Activated CD8-positive, alpha-beta memory T cell treated with anti-CD3 and anti-CD28 coated beads for 48 hours (primary cell): ENCODE data around the gene PREX1.
"Not testable (repeated sequence)": the region's sequence is repeated elsewhere in the genome, so short reads cannot be mapped to it uniquely, and the experiment has no call there.

Source experiments
- DNase-seq, 3 experiments: peaks; one replicate each; pipeline ENCODE4 v3.0.0-alpha.2; 2020; ENCODE audit warnings: low read depth in 2 of 3, low spot score in 2 of 3

PREX1 gene

DNA sequence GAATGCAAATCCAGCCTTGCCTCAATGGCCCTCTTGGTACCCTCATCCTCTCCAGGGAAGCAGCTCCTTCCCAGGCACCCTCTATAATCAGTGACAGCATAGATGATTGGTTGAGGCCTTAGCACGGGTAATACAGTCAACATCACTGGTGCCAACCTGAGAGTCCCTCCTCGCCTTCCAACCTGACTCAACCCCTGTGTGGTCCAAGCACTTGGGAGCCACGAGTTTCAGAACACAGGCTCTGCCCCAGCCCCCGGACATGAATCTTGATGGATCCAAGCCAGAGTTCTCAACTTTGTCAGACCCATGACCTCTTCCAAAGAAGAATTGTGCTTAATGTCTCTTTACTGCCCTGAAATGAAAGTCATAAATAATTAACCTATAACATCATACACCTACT lies 213.9 kb downstream of the PREX1 start:
- DNase-seq: no peak

DNA sequence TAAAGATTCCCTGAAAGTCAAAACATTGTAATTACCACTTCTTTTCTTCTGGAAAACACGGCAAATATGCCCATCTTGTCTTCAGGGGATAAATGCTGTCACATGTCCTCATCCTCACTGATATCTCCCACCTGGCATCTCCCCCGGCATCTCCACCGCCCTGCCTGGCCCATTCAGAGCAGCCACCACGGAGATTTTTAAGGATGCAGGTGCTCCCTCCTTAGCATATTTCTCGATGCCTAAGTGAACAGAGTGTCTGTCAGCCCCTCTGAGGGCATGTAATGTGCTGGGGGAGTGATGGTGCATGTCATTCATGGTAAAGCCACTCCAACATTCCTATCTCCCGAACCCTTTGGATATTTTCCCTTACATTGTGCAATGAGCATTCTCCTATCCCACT lies 215.5 kb downstream of the PREX1 start:
- DNase-seq: no peak

GRCh38 chr20:48610996-48611395 lies 216.8 kb downstream of the PREX1 start:
- no peak for DNase-seq

DNA sequence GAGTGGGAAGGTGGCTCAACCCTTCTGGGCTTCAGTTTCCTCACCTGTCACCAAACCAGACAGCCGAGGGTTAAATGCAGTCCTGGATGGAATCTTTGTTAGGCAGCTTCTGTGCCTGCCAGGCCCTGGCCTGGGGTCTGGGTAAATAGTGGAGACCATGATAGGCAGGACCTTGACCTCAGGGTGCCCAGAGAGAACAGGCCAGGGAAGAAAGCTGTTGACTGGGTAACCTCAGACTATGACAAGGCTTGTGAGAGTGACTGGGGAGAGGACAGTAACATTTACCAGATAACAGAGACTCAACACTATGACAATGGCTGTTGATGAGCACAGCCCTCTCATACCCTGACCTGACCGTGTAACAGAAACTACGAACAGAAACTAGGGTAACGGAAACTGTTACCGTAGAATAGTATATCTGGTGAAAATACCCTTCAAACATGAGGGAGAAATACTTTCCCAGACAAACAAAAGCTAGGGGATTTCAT lies 218.3 kb downstream of the PREX1 start:
- DNase-seq: no peak

DNA sequence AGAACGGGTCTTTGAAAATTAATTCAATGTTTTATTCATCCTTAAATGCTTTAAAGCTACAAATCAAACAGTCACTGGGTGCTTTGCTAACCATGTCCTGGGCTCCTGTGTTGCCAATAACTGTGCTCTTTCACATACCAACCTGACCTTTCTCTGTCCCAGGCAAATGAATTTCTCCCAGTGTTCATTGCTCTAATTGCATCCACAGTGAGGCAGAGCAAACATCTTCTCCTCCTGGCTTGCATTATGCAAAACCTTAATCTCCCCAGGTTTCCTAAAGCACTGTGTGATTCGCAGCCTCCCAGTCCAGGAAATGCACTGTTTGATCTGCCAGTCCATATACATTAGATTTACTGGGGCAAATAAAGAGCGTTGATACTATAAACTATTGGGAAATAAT lies 219.0 kb downstream of the PREX1 start:
- DNase-seq: no peak

- DNase-seq: no peak
Measured at GRCh38 chr20:48607544-48607865, 220.3 kb downstream of the PREX1 start.

DNA sequence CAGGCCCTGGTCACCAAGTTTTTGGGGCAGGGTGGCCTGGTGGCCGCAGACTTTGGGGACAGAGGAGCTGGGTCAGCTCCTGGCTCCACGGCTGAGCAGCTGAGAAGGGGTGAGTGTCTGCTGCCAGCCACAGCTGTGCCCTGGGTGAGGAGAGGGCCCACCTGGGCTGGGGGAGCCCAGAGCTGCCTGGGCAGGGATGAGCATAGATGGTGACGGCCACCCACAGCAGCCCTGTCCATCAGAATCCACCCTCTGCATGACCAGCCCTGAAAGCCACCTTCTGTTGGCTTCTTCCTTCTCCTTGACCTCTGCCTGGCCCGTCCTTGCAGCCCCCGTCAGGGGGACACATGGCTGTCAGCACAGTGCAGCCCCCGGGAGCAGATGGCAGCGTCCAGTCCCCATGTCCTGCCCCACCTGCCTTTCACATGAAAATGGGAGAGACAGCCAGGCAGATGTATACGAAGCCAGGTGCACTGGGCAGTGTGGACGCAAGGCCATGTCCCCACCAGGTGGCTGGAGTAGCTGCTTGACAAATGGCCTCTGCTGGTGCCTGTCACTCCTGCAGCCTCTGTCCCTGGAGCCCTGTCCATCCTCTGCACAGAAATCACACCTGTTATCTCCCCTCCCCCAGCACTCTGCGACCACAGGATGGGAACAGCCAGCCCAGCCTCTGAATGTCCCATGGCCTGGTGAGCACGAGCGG lies 220.8 kb downstream of the PREX1 start:
- DNase-seq: no peak

DNA sequence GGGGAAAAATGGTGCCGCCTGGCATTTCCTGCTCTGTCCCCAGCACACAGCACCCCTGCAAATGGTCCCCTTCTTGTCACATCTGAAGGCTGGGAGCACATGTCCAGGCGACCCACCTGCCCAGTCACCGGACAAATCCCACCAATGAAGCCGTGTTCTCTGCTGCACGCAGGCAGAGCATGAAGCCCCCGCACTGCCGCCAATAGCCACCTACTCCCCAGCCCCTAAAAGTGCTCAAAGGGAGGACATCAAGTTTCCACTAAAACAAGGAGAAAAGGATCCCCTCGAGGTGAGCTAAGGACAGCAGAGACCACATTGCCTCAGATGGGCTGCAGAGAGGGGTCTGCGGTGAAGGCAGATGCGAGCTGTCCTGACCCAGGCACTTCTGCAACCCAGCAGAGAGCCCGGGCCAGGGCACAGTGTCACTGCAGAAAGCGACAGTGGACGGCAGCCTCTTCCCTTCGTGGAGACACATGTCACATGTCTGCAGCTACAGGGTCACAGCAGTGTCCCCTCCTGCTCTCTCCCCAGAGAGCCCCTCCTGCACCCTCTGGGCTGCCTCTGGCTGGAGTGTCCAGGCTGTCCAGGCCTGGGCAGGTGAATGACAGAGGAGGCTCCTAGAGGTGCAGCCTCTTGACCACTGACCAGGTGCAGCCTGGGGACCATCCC lies 221.5 kb downstream of the PREX1 start:
- no peak for DNase-seq

DNA sequence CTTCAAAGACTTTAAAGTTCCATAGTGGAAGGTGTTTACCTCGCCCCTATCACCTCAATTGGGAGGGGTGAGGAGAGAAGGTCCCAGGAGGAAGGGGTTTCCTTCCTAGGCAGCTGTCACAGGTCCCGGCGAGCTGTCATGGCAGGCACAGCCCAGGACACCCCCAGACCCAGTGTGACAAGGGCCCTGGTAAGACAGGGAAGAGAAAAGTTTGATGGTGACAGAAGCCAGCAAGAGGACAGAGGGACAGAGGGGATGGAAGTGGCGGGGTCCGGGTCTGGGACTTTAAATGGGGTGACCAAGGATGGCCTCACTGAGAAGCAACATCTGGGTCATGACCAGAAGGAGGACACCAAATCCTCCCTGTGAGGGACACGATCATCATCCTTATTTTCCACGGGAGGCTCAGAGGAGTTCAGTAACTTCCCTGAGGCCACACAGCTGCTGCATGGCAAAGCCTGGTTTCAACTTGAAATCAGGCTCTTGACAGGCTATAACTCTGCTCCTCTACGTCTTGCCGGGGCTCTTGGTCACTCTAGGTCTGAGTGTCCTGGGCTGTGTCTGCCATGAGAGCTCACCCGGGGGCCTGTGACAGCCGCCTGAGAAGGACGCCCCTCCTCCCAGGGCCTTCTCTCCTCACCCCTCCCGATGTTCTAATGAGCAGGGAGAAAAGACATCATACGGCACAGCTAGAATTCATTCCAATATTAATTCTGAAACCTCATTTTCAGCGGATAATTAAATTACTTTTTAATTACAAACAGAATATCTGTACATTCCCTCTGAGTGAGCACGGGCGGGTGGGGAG lies 222.2 kb downstream of the PREX1 start:
- no peak for DNase-seq

DNA sequence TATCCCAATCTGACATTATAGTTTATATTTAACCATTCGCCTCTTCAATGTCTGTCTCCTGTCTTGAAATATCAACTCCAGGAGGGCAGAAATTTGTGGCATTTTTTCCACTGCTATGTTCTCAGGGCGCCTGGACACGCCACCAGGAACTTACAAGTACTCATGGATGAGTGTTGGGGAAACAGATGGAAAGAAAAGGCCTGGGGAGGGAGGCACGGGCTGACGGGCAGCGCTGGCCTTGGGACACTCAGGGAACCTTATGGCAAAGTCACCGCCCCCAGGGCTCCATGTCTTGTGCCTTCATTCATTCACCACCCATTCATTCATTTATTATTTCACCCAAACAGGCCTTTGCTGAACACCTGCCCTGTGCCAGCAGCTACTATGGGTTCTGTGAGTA lies 222.9 kb downstream of the PREX1 start:
- no peak for DNase-seq

DNA sequence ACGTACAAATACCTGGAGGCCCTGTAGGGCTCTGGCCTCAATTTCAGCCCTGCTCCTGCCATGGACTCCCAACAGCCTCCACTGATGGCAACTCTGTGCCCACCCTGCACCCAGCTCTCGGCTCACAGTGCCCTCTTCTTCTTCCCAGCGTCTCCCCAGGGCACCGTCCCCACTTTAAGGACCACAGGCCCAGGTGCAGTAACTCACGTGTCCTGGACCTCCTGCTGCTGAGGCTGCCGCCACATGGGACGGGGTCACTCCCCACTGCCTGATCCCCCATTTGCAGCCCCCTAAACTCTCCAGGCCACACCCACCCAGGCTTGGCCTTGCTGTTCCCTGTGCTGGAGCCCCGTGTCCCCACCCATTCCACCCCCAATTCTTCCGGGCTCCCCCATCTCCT lies 223.4 kb downstream of the PREX1 start:
- no peak for DNase-seq

DNA sequence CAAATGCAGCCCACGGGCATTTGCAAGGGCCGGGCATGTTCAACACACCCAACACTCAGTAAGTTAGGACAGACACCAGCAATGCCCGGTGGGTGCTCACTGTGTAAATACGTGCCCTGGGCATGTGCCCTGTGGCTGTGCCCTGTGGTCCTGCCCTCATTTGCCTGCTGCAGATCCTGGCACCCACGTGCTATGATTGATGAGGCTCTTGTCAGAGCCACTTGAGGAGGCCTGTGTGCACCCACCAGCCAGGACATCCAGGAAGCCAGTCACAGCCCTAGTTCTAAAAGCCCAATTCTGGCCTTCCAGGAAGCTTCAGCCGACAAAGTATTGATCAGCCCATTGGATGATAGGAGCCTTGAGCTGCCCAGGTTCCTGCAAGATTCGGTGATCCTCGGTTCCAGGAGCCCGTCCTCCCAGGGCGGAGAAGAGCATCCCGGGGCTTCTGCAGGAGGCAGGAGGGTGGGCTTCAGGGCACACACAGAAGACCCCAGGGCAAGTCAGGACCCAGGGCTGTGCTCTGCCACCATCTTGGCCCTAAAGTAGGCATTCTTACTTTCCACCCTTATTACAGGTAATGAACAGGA lies 223.9 kb downstream of the PREX1 start:
- no peak for DNase-seq

DNA sequence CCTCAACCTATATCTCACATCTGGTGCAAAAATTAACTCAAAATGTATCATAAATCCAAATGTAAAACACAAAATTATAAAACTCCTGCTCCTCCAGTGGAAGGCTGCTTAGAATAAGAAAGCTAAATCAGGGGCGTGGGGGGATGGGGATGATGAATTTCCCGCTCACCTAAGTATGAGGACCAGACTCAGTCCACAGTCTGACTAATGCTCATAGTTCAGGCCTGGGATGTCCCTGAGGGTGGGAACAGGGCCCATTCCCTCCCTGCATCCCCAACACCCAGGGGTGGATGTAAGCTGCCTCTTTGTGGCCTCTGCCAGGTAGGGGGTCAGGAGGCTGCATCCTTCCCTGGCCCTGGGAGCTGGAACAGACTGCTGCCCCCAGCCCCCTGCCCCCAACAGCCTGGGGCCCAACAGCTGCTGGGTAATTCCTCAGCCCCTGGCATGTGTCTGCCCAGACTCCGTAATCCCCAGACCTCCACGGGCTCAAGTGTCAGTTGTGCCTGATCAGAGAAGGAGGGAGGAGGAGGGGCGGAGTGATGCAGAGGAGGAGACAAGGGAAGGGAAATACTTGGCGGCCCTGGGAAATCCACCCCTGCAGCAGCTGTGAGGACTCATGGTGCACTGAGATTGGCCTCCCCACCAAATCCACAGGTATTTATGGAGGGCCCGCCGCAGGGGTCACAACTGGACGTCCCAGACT lies 224.5 kb downstream of the PREX1 start:
- DNase-seq: no peak

DNA sequence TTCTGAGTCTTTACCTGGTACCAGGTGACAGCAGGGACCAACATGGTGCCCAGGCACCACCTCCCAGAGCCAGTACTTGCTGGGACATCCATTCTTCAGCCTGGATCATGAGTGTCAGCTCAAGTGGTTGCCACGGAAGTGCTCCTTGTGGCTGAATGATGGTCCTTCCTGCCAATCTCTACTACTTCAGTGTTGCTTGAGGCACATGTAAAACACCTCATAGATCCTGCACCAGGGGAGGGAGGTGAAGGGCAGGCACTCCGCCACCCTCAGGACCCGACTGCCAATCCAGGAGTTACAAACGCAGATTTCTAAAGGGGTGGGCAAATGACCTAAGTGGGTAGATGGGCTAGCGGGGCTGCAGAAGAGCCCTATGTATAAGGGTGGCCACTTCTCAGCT lies 226.0 kb downstream of the PREX1 start:
- DNase-seq: no peak

DNA sequence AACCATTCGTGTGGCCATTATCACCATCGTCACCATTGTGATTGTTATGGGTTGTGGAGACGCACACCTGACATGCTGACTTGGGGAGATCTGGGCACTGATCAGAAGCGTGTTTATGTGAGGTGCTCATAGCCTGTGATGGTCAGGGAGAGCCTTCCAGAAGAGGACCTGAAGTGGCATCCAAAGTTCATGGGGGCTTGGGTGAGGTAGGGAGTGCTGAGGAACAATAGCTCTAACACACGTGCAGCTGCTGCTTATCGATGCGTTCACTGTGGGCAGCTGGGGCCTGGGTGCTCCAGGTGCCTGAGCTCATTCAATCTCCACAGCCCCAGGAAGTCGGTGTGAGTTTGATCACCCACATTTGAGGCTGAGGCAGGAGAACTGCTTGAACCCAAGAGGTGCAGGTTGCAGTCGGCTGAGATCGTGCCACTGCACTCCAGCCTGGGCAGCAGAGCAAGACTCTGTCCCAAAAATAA lies 227.3 kb downstream of the PREX1 start:
- DNase-seq: no peak

GRCh38 chr20:48599748-48600469 lies 227.9 kb downstream of the PREX1 start:
- no peak for DNase-seq

GRCh38 chr20:48599106-48599747 lies 228.6 kb downstream of the PREX1 start:
- no peak for DNase-seq

- not testable (repeated sequence) for DNase-seq
Measured at GRCh38 chr20:48598303-48598941, 229.4 kb downstream of the PREX1 start.

DNA sequence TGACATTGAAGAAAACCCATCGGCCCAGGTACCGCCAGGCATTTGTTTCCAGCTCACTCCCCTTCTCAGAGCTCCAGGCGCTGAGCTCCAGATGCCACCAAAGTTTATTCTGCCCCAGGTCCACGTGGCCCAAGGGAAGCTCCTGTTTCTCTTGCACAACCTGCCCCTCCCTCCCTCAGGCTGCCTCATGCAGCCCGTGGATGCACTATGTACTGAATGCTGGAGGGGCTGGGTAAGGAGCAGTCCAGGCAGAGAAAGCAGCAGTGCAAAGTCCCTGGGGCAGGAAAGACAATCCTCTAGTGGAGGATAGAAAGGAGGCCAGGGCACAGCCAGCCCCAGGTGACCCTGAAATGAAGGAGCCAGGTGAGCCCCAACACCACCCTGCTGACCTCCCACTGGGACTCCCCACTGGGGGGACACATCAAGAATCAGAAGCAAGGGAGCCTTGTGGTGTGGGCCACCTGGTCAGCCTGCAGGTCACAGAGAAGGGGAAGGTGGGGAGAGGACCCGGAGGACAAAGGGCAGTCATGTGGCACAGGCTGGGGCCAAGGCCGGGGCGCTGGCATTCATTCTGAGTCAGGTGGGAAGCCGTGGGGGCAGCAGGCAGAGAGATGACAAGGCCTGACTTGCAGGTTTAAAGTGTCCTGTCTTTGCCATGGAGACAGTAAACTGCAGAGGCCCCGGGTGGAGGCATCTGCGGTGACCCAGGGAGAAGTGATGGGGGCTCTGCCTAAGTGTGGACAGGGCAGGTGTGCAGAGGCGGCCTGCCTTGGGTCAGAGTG lies 230.1 kb downstream of the PREX1 start:
- DNase-seq: no peak
